RWPE1 (cell line): ENCODE measurements around the gene EEIG1.
A peak's percentile ranks its signal among the peaks of the same experiment; 100 is the strongest.

Experiments
- CTCF ChIA-PET: fragments of 350-600 bp; sonication (Branson Sonifier 250); formaldehyde crosslinking; extraction: SDS; loops from one replicate; lab custom pipeline; 2021; lab: Yijun Ruan, JAX
- POLR2A ChIA-PET: fragments of 400-600 bp; formaldehyde crosslinking; extraction: SDS; loops from one replicate; lab custom pipeline; 2020; ENCODE audit warnings: antibody characterized with exemption; ENCODE audit not compliant: low non-redundant PET; lab: Yijun Ruan, JAX
- DNase-seq: peaks from one replicate; pipeline ENCODE4 v3.0.0; 2012; ENCODE audit warnings: low spot score
- H3K27ac ChIP-seq: fragments of 450-650 bp; 2 replicates; pipeline ENCODE4 v1.5.1; 2017
- CTCF ChIP-seq: fragments of 450-650 bp; conservative IDR thresholded peaks from 2 replicates; pipeline ENCODE4 v1.5.1; 2017; ENCODE audit warnings: low read depth, mild to moderate bottlenecking

Gene EEIG1

GRCh38 chr9:127941961-127942215, 38.9 kb downstream of the EEIG1 start:
- ChIA-PET POLR2A (no interaction called here), CTCF (interaction anchor here (0.8 to 4.2 kb wide), 7 partner anchors 11 to 176 kb away, joined by 4 to 68 read pairs (median 9); partner anchors contain the start of gene PIP5KL1)
- DNase-seq = no peak
- no peak for TF ChIP-seq CTCF
- peak overlapping the region; percentile 32 for H3K27ac ChIP-seq

- no peak for TF ChIP-seq CTCF
- H3K27ac ChIP-seq = peak overlapping the region; percentile 32
- POLR2A ChIA-PET = no interaction called here
- no peak for DNase-seq
- CTCF ChIA-PET = interaction anchor here (1.0 to 1.8 kb wide), 5 partner anchors 38 to 176 kb away, joined by 4 to 9 read pairs (median 6); partner anchors contain the start of gene EEIG1
These were observed 39.5 kb downstream of the EEIG1 start for GRCh38 chr9:127941062-127941960.

GRCh38 chr9:127940593-127940992, 40.2 kb downstream of the EEIG1 start:
- H3K27ac ChIP-seq = no peak overlapping the region; the same call in 1 of the 2 replicates
- ChIA-PET CTCF (interaction anchor here (1.0 kb wide), 2 partner anchors 40 to 51 kb away, joined by 4 read pairs; partner anchors contain the start of gene EEIG1), POLR2A (no interaction called here)
- DNase-seq = no peak
- TF ChIP-seq CTCF = no peak

GRCh38 chr9:127938298-127938690, 42.5 kb downstream of the EEIG1 start:
- peak overlapping the region; percentile 75 for H3K27ac ChIP-seq
- ChIA-PET POLR2A (no interaction called here), CTCF (interaction anchor here (1.2 kb wide), 1 partner anchor 180 kb away, joined by 4 read pairs; no protein-coding TSS in a partner anchor)
- no peak for DNase-seq
- TF ChIP-seq CTCF = no peak

- peak within 1 kb of the TSS; percentile 75 for H3K27ac ChIP-seq
- POLR2A ChIA-PET = no interaction called here
- CTCF ChIA-PET = no interaction called here
- DNase-seq = peak; percentile 94
- no peak for TF ChIP-seq CTCF
These were observed 43.1 kb downstream of the EEIG1 start, which contains the start of gene DPM2 for GRCh38 chr9:127937388-127938297. DPM2 (minus strand) TSS chr9:127937854; CDS start chr9:127937820, 34 bp downstream.

GRCh38 chr9:127937056-127937387, 43.8 kb downstream of the EEIG1 start:
- ChIA-PET POLR2A (no interaction called here), CTCF (no interaction called here)
- no peak for DNase-seq
- peak overlapping the region; percentile 75 for H3K27ac ChIP-seq
- no peak for TF ChIP-seq CTCF
